HepG2 (cell line): ENCODE measurements around the gene RNF123. TPM values are rescaled to one million over a fixed set of nuclear protein-coding genes. Genes with fewer than 3 reads are reported as not detected.
A peak's percentile ranks its signal among the peaks of the same experiment; 100 is the strongest.

ENCODE experiments used
- FOXJ3 ChIP-seq: sonication (generic); formaldehyde crosslinking; IDR thresholded peaks from 2 replicates; pipeline ENCODE4 v1.4.0; 2020; ENCODE audit warnings: missing genetic modification reagents, mild to moderate bottlenecking, borderline replicate concordance
- PAX8 ChIP-seq: sonication (generic); formaldehyde crosslinking; IDR thresholded peaks from 2 replicates; pipeline ENCODE4 v1.8.0; 2022; ENCODE audit warnings: mild to moderate bottlenecking, missing genetic modification reagents, borderline replicate concordance
- RARA ChIP-seq: IDR thresholded peaks from 2 replicates; pipeline ENCODE4 v1.6.1; 2016; ENCODE audit warnings: missing genetic modification reagents, missing compliant biosample characterization
- SALL1 ChIP-seq: sonication (generic); formaldehyde crosslinking; IDR thresholded peaks from 2 replicates; pipeline ENCODE4 v1.8.0; 2022; ENCODE audit warnings: mild to moderate bottlenecking, missing genetic modification reagents
- SAP130 ChIP-seq: IDR thresholded peaks from 2 replicates; pipeline ENCODE4 v1.6.1; 2016; ENCODE audit warnings: low read depth
- SMC3 ChIP-seq: IDR thresholded peaks from 2 replicates; pipeline ENCODE4 v1.6.1; 2011; ENCODE audit warnings: low read length, improper control_type of control experiment
- SRSF1 ChIP-seq: fragments of 200-400 bp; formaldehyde crosslinking; optimal IDR thresholded peaks from 2 replicates; pipeline ENCODE3; 2017; ENCODE audit warnings: mild to moderate bottlenecking, low read depth, low read length, moderate library complexity
- ZFP82 ChIP-seq: sonication (generic); formaldehyde crosslinking; IDR thresholded peaks from 2 replicates; pipeline ENCODE4 v1.5.1; 2020; ENCODE audit warnings: mild to moderate bottlenecking, missing genetic modification reagents, borderline replicate concordance
- ZMYM3 ChIP-seq: sonication (generic); formaldehyde crosslinking; IDR thresholded peaks from 2 replicates; pipeline ENCODE4 v1.5.1; 2020; ENCODE audit warnings: mild to moderate bottlenecking, missing genetic modification reagents
- ZNF142 ChIP-seq: sonication (generic); formaldehyde crosslinking; IDR thresholded peaks from 2 replicates; pipeline ENCODE4 v1.4.0; 2020; ENCODE audit warnings: missing genetic modification reagents
- ZNF225 ChIP-seq: sonication (generic); formaldehyde crosslinking; IDR thresholded peaks from 2 replicates; pipeline ENCODE4 v1.4.0; 2020; ENCODE audit warnings: mild to moderate bottlenecking, missing genetic modification reagents
- ZNF580 ChIP-seq: IDR thresholded peaks from 2 replicates; pipeline ENCODE4 v1.6.1; 2016; ENCODE audit warnings: low read depth, borderline replicate concordance
- ZNF709 ChIP-seq: sonication (generic); formaldehyde crosslinking; IDR thresholded peaks from 2 replicates; pipeline ENCODE4 v1.5.0; 2020; ENCODE audit warnings: mild to moderate bottlenecking, missing genetic modification reagents
- ZNF766 ChIP-seq: sonication (generic); formaldehyde crosslinking; IDR thresholded peaks from 2 replicates; pipeline ENCODE4 v1.5.0; 2020; ENCODE audit warnings: missing genetic modification reagents, borderline replicate concordance
- ZNF775 ChIP-seq: sonication (generic); formaldehyde crosslinking; IDR thresholded peaks from 2 replicates; pipeline ENCODE4 v1.4.0; 2020; ENCODE audit warnings: missing genetic modification reagents, mild to moderate bottlenecking, moderate library complexity, borderline replicate concordance
- ZNF816 ChIP-seq: sonication (generic); formaldehyde crosslinking; IDR thresholded peaks from 2 replicates; pipeline ENCODE4 v1.8.0; 2022; ENCODE audit warnings: missing genetic modification reagents, mild to moderate bottlenecking, borderline replicate concordance
- polyA plus RNA-seq, 8 experiments: library from polyadenylated mRNA; depleted of rRNA in 3 of 8; stranded (reverse) in 7 of 8; unstranded in 1 of 8; fragments of >200 nt; fragmentation: Illumina TruSeq in 4 of 8; extraction: Trizol in 4 of 8; gene quantifications; 2 replicates each; pipeline versions ENCODE4 v1.2.1 to v1.2.3, GENCODE V29; 2011 to 2016; ENCODE audit warnings: low read depth in 4 of 8, missing spikeins in 1 of 8, mixed read lengths in 1 of 8; ENCODE audit not compliant: insufficient read depth in 1 of 8
- total RNA-seq, 5 experiments: library from RNA; depleted of rRNA; stranded (reverse); fragments of >200 nt; fragmentation: Illumina TruSeq; extraction: Trizol; gene quantifications; 2 replicates each; pipeline ENCODE4 v1.2.3, GENCODE V29; 2016; ENCODE audit warnings: low read depth in 1 of 5
- TF ChIP-seq, protein P1 (sequence below): sonication (generic); formaldehyde crosslinking; IDR thresholded peaks from 2 replicates; pipeline ENCODE4 v1.4.0; 2020; ENCODE audit warnings: mild to moderate bottlenecking, low read depth, missing genetic modification reagents
- TF ChIP-seq, protein P2 (sequence below): sonication (generic); formaldehyde crosslinking; IDR thresholded peaks from 2 replicates; pipeline ENCODE4 v1.9.0; 2022; ENCODE audit warnings: missing genetic modification reagents, mild to moderate bottlenecking, borderline replicate concordance
- TF ChIP-seq, protein P3 (sequence below): sonication (generic); formaldehyde crosslinking; IDR thresholded peaks from 2 replicates; pipeline ENCODE4 v1.4.0; 2020; ENCODE audit warnings: missing genetic modification reagents

Gene RNF123
- total and polyA plus RNA-seq, 2 of the 13 experiments (the other 11 are each of a cell fraction or from before 2014, with no cell fraction given), result 29.9 to 82.2 TPM

- no peak for TF ChIP-seq FOXJ3 (CRISPR knock-in tag)
- TF ChIP-seq ZNF816 (CRISPR knock-in tag), result no peak
- TF ChIP-seq SRSF1, result no peak
- TF ChIP-seq, protein P1, sequence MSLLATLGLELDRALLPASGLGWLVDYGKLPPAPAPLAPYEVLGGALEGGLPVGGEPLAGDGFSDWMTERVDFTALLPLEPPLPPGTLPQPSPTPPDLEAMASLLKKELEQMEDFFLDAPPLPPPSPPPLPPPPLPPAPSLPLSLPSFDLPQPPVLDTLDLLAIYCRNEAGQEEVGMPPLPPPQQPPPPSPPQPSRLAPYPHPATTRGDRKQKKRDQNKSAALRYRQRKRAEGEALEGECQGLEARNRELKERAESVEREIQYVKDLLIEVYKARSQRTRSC (CRISPR knock-in tag), result no peak
- no peak for TF ChIP-seq RARA (CRISPR knock-in tag)
- no peak for TF ChIP-seq ZNF709
- TF ChIP-seq ZFP82 (CRISPR knock-in tag), result no peak
- TF ChIP-seq, protein P2, sequence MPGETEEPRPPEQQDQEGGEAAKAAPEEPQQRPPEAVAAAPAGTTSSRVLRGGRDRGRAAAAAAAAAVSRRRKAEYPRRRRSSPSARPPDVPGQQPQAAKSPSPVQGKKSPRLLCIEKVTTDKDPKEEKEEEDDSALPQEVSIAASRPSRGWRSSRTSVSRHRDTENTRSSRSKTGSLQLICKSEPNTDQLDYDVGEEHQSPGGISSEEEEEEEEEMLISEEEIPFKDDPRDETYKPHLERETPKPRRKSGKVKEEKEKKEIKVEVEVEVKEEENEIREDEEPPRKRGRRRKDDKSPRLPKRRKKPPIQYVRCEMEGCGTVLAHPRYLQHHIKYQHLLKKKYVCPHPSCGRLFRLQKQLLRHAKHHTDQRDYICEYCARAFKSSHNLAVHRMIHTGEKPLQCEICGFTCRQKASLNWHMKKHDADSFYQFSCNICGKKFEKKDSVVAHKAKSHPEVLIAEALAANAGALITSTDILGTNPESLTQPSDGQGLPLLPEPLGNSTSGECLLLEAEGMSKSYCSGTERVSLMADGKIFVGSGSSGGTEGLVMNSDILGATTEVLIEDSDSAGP (CRISPR knock-in tag), result peak; percentile 58; the same call in 1 of the 2 replicates
- TF ChIP-seq, protein P3, sequence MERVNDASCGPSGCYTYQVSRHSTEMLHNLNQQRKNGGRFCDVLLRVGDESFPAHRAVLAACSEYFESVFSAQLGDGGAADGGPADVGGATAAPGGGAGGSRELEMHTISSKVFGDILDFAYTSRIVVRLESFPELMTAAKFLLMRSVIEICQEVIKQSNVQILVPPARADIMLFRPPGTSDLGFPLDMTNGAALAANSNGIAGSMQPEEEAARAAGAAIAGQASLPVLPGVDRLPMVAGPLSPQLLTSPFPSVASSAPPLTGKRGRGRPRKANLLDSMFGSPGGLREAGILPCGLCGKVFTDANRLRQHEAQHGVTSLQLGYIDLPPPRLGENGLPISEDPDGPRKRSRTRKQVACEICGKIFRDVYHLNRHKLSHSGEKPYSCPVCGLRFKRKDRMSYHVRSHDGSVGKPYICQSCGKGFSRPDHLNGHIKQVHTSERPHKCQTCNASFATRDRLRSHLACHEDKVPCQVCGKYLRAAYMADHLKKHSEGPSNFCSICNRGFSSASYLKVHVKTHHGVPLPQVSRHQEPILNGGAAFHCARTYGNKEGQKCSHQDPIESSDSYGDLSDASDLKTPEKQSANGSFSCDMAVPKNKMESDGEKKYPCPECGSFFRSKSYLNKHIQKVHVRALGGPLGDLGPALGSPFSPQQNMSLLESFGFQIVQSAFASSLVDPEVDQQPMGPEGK (CRISPR knock-in tag), result 0 out of 2 replicates have a peak, but pooled peaks have one; percentile 19
- 0 out of 2 replicates have a peak, but pooled peaks have one; percentile 20 for TF ChIP-seq SALL1
- TF ChIP-seq SMC3, result peak; percentile 65
- TF ChIP-seq ZNF225 (CRISPR knock-in tag), result 0 out of 2 replicates have a peak, but pooled peaks have one; percentile 28
- no peak for TF ChIP-seq ZNF775 (CRISPR knock-in tag)
- TF ChIP-seq ZNF766 (CRISPR knock-in tag), result no peak
- TF ChIP-seq ZNF580 (CRISPR knock-in tag), result no peak
- TF ChIP-seq ZNF142 (CRISPR knock-in tag), result no peak
- no peak for TF ChIP-seq PAX8 (CRISPR knock-in tag)
- peak; percentile 26; the same call in 1 of the 2 replicates for TF ChIP-seq SAP130 (CRISPR knock-in tag)
- TF ChIP-seq ZMYM3 (CRISPR knock-in tag), result no peak
These were observed 14.1 kb downstream of the RNF123 start (continued) for GRCh38 chr3:49703443-49703927.
